ENCODE measurements around the gene ZKSCAN3.

DNA sequence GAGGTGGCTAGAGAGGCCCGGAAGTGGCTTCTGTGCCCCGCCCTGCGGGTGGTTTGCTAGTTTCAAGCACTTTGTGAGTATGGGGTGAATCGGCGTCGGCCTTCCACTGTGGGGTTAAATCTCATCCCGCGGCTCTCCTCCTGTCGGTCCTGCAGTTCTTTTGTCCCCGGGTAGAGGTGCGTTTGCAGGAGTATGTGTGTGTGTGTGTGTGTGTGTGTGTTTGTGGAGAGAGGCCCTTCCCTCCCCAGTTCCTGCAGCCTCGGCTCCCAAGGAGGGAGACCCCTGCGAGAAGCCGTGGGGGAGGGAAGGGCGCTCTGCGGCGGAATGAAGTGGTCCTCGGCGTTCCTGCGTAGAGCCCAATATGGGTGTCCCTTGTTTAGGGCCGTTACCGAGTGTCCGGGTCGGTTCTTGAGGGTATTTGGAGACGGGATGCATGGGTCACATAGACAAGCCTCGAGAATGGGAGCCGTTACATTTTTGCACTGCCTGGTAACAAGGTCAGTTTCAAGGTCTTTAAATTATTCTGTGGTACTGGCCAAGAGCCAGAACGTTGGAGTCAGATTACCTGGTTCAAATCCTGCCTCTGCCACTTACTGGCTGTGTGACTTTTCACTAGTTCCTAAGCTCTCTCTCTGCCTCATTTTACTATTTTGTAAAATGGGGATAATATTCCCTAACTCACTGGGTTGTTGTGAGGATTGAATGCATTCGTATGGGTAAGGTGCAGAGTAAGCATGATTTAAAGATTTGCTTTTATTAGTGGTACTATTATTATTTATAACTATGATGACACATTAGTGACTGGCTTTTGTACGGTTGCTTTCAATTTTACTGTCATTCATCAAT is at the start of gene ZKSCAN3:
- TF ChIP-seq POLR2AphosphoS5 (IDR thresholded peaks at IDR 0.05; ENCODE audit: low read depth), result peak; percentile 85
- TF ChIP-seq JUNB (IDR thresholded peaks at IDR 0.05; ENCODE audit: unreplicated experiment), result no peak
- TF ChIP-seq CTCF (conservative IDR thresholded peaks at IDR 0.05; ENCODE audit: low read depth in 2 of 2), result no peak
- TF ChIP-seq NANOG (IDR thresholded peaks at IDR 0.05; ENCODE audit: borderline replicate concordance), result no peak
- TF ChIP-seq EZH2 (IDR thresholded peaks at IDR 0.05; ENCODE audit: low read depth, unreplicated experiment), result no peak
